GM12874 (cell line): ENCODE measurements around the gene ST6GALNAC1.

Experiments
- TF ChIP-seq, protein P1 (sequence below): IDR thresholded peaks from 2 replicates; pipeline ENCODE4 v1.5.1; 2011; ENCODE audit warnings: low read depth, mild to moderate bottlenecking, control low read depth, low read length, moderate library complexity; ENCODE audit not compliant: insufficient read depth

Gene ST6GALNAC1

DNA sequence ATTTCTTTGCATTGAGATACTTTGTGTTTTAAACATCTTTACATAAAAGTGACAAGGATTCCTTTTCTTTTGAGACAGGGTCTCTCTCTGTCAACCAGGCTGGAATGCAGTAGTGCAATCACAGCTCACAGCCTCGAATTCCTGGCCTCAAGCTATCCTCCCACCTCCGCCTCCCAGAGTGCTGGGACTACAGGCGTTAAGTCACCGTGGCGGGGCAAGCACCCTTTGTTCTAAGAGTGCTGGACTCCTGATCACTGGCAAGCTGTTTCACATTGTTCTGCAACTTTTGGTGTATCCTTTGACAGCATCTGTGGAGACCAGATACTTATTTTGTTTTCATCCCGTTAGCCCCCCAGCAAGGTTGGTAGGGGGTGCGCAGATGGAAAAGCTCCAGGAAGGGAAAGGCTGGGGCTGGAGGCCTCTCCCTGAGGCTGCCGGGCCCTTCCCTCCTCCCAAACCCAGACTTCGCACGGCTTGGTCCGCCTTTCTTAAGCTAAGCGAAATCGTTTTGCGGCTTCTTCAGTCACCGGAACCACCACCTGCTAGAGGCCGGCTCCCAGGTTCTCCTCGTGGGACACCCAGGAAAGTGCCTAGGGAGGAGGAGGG, 59.0 kb downstream of the ST6GALNAC1 start:
- TF ChIP-seq, protein P1, sequence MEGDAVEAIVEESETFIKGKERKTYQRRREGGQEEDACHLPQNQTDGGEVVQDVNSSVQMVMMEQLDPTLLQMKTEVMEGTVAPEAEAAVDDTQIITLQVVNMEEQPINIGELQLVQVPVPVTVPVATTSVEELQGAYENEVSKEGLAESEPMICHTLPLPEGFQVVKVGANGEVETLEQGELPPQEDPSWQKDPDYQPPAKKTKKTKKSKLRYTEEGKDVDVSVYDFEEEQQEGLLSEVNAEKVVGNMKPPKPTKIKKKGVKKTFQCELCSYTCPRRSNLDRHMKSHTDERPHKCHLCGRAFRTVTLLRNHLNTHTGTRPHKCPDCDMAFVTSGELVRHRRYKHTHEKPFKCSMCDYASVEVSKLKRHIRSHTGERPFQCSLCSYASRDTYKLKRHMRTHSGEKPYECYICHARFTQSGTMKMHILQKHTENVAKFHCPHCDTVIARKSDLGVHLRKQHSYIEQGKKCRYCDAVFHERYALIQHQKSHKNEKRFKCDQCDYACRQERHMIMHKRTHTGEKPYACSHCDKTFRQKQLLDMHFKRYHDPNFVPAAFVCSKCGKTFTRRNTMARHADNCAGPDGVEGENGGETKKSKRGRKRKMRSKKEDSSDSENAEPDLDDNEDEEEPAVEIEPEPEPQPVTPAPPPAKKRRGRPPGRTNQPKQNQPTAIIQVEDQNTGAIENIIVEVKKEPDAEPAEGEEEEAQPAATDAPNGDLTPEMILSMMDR, result no peak

DNA sequence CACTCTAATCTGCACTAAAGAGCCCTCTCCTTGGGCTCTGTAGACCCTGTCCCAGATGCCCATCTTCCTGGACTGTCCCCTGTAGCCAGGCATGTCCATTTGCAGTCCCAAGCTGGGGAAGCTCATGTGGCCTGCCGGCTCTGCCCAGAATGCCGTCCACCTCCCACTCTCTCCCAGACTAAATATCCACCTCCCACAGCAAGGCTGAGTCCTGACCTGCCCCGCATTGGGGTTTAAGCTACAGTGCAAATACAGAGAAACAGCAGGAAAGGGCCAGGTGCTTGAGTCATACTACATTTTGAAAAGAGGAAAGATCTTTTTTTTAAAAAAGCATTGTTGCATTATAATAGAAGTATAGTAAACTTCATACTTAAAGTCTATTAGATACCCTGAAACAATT, 60.9 kb downstream of the ST6GALNAC1 start:
- TF ChIP-seq, protein P1, result no peak

DNA sequence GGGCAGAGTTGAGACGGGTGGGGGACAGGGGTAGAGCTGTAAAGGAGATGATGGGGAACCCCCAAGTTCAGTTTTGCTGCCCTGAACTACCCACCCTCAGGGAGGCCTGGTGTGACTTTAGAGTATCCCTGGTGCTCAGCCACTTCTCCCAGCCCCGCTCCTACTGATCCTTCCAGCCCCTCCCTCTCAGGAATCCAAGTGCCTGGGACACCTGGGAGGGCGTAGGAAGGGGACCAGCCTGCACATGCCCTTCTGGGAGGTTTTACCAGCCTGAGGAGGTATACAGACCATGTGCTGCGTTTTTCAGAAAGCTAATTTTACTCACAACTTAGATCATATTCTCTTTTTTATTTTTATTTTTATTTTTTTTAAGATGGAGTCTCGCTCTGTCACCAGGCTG, 62.0 kb downstream of the ST6GALNAC1 start:
- TF ChIP-seq, protein P1, result no peak

DNA sequence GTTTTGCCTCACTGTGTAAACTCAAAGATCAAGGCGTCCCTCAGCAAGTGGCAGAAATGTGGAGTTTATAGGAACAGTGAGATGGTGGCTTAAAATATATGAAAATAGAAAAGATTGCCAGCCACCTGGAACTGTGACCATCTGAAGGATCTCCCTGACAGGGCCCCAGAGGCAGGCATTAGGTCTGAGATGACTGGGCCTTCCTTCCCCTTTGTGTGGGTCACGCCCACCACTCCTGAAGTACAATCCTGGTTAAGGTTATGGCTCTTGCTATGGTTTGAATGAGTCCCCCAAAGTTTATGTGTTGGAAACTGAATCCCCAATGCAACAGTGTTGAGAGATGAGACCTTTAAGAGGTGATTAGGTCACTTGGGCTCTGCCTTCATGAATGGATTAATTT, 64.3 kb downstream of the ST6GALNAC1 start:
- TF ChIP-seq, protein P1, result no peak

DNA sequence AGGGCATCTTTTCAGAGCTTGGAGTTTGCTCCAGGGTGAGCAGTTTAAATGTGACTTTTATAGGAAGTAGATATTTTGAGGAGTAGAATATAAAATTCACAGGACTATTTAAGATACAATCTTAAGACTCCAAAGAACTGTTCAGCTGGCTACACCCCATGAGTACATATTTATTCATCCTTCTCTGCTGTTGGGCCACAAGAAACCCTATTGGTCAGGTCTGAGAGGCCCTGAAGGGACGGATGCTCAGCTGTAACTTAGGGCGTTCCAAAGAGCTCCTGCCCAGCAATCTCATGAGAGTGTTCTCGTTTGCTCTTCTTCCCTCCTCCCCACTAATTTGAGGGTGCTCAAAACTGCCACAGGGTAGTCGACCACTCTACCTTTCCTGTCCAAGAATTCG, 65.2 kb downstream of the ST6GALNAC1 start:
- TF ChIP-seq, protein P1, result no peak

DNA sequence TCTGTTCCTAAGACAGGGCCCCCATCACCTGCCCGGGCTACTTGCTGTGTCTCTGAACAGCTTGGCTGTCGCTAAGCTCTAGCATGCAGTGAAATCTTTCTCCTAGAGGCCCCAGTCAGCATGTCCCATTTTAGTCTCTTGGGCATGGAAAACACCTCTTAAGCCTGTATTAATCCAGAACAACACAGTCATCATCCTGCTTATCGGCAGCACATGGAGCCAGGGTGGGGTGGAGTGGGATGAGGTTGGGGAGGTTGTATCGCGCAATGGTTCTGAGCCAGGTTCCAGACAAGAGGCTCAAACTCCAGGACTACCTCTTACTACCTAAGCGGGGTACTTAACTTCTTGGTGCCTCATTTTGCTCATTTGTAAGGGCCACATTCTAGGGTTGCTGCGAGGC, 65.7 kb downstream of the ST6GALNAC1 start:
- TF ChIP-seq, protein P1, result no peak

DNA sequence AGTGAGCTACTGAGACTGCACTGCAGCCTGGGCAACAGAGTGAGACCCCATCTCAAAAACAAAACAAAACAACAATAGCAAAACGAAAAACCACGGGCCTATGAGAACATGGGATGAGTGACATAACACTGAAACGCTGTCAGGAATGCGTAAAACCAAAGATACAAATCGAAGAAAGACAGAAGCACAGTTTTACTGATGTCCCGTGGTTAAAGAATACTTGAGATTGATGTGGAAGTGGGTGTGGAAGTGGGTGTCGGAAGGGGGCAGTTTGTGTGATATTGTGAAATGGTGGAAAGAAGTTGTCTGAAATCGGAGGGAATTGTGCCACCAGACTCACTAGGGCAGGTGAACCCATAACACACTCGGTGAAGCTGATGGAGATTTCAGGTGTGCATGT, 67.4 kb downstream of the ST6GALNAC1 start:
- TF ChIP-seq, protein P1, result no peak
